ENCODE measurements around the gene SMURF1.

DNA sequence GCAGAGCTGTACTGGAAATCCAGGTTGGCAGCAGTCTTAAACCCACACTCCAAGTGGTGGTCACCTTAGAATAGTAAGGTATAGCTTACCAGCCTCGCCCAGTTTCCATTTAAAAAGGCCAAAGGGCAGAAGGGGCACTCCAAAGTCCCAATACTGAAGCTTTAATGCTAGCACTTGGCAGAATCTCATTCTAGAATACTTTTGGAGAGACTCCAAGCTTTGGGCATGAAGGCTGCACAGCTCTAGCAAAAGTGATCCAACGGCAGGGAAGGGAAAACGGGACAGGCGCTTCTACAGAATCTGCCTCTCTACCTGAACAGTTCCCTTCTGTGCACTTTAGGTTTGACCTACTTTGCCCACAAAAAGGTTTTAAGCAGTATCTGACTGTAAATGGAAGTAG lies 19.7 kb downstream of the SMURF1 start:
- TF ChIP-seq BHLHE40 (IDR thresholded peaks at IDR 0.05; ENCODE audit: low read depth, low read length) (no peak), SMC3 (IDR thresholded peaks at IDR 0.05; ENCODE audit: low read depth, low read length) (no peak), MAFK (IDR thresholded peaks at IDR 0.05; ENCODE audit: low read depth, low read length) (no peak)
- TF ChIP-seq, protein P1, sequence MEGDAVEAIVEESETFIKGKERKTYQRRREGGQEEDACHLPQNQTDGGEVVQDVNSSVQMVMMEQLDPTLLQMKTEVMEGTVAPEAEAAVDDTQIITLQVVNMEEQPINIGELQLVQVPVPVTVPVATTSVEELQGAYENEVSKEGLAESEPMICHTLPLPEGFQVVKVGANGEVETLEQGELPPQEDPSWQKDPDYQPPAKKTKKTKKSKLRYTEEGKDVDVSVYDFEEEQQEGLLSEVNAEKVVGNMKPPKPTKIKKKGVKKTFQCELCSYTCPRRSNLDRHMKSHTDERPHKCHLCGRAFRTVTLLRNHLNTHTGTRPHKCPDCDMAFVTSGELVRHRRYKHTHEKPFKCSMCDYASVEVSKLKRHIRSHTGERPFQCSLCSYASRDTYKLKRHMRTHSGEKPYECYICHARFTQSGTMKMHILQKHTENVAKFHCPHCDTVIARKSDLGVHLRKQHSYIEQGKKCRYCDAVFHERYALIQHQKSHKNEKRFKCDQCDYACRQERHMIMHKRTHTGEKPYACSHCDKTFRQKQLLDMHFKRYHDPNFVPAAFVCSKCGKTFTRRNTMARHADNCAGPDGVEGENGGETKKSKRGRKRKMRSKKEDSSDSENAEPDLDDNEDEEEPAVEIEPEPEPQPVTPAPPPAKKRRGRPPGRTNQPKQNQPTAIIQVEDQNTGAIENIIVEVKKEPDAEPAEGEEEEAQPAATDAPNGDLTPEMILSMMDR (conservative IDR thresholded peaks at IDR 0.05; ENCODE audit: low read depth, low read length): no peak
